A549 (cell line): ENCODE data around the gene CRISPLD2. TPM values are rescaled to one million over a fixed set of nuclear protein-coding genes. Genes with fewer than 3 reads are reported as not detected.

Experiments
- ATAC-seq, 2 experiments: fragments of 200-7000 bp in 1 of 2; fragments of >200 bp in 1 of 2; cut with Nextera tagmentation in 1 of 2; cut with Tn5 transposase in 1 of 2; 3 replicates each; pipeline versions ENCODE4 v1.8.0 to v1.9.1; 2018 to 2020; ENCODE audit warnings: mild to moderate bottlenecking in 1 of 2, moderate library complexity in 1 of 2
- CTCF ChIA-PET: fragments of 300-600 bp; sonication (Branson Sonifier 250); formaldehyde crosslinking; extraction: SDS; loops from one replicate; lab custom pipeline; 2021; ENCODE audit warnings: antibody characterized with exemption, inconsistent platforms; lab: Yijun Ruan, JAX
- POLR2A ChIA-PET: fragments of 350-600 bp; formaldehyde crosslinking; extraction: SDS; loops from one replicate; lab custom pipeline; 2021; ENCODE audit warnings: antibody characterized with exemption, inconsistent platforms; lab: Yijun Ruan, JAX
- DNase-seq, 2 experiments: peaks; one replicate each; pipeline versions ENCODE4 v3.0.0 to v3.0.0-alpha.2; 2011 to 2016; ENCODE audit warnings: low read depth in 1 of 2, low spot score in 1 of 2
- FAIRE-seq: peaks from 2 replicates; lab custom pipeline; 2011; peaks lifted over from hg19 to GRCh38; lab: Jason Lieb, UNC
- H3K27ac ChIP-seq, 2 experiments: fragments of >200 bp; sonication (Bioruptor Twin); formaldehyde crosslinking; 3 replicates each; pipeline ENCODE4 v1.5.1; 2016 to 2017
- H3K4me1 ChIP-seq: fragments of >200 bp; sonication (Bioruptor Twin); formaldehyde crosslinking; 3 replicates; pipeline ENCODE4 v1.6.1; 2016
- H3K4me2 ChIP-seq: fragments of >200 bp; sonication (Bioruptor Twin); formaldehyde crosslinking; 3 replicates; pipeline ENCODE4 v1.6.1; 2016
- H3K4me3 ChIP-seq: fragments of >200 bp; sonication (Bioruptor Twin); formaldehyde crosslinking; 3 replicates; pipeline ENCODE4 v1.5.1; 2016
- H3K9me3 ChIP-seq: fragments of >200 bp; sonication (Bioruptor Twin); formaldehyde crosslinking; 3 replicates; pipeline ENCODE4 v1.6.1; 2016
- BHLHE40 ChIP-seq: IDR thresholded peaks from 2 replicates; pipeline ENCODE4 v1.6.1; 2012; ENCODE audit warnings: low read depth, low read length, inconsistent platforms
- CTCF ChIP-seq: fragments of >200 bp; sonication (Bioruptor Twin); formaldehyde crosslinking; IDR thresholded peaks from 3 replicates; pipeline ENCODE4 v1.5.1; 2016
- ESRRA ChIP-seq: fragments of 150-350 bp; IDR thresholded peaks from 2 replicates; pipeline ENCODE4 v1.6.1; 2014; ENCODE audit warnings: mild to moderate bottlenecking, low read length, borderline replicate concordance
- GATA3 ChIP-seq: IDR thresholded peaks from 2 replicates; pipeline ENCODE4 v1.6.1; 2012; ENCODE audit warnings: borderline replicate concordance
- HEYL ChIP-seq: fragments of 250-450 bp; sonication (Bioruptor Pico); IDR thresholded peaks from 2 replicates; pipeline ENCODE4 v1.8.0; 2021; ENCODE audit warnings: mild to moderate bottlenecking, moderate library complexity
- KDM5A ChIP-seq: fragments of 200-600 bp; sonication (generic); IDR thresholded peaks from 2 replicates; pipeline ENCODE4 v1.6.1; 2016; ENCODE audit warnings: antibody characterized with exemption, mild to moderate bottlenecking
- NPAS2 ChIP-seq: fragments of 250-450 bp; sonication (Bioruptor Pico); IDR thresholded peaks from 2 replicates; pipeline ENCODE4 v1.8.0; 2022; ENCODE audit warnings: mild to moderate bottlenecking, moderate library complexity, borderline replicate concordance
- PBX3 ChIP-seq: IDR thresholded peaks from 2 replicates; pipeline ENCODE4 v1.6.1; 2012
- RARB ChIP-seq: fragments of 250-450 bp; sonication (Bioruptor Pico); IDR thresholded peaks from 2 replicates; pipeline ENCODE4 v1.8.0; 2021; ENCODE audit warnings: mild to moderate bottlenecking, moderate library complexity
- RNF2 ChIP-seq: fragments of 200-600 bp; sonication (generic); IDR thresholded peaks from 2 replicates; pipeline ENCODE4 v1.6.1; 2016; ENCODE audit warnings: low read depth, mild to moderate bottlenecking, antibody characterized with exemption, moderate library complexity, borderline replicate concordance
- SMC3 ChIP-seq: fragments of >200 bp; sonication (Bioruptor Twin); formaldehyde crosslinking; IDR thresholded peaks from 3 replicates; pipeline ENCODE4 v1.6.1; 2018; ENCODE audit warnings: inconsistent platforms
- TFCP2L1 ChIP-seq: fragments of 250-450 bp; sonication (Bioruptor Pico); IDR thresholded peaks from 2 replicates; pipeline ENCODE4 v1.5.0; 2021; ENCODE audit warnings: mild to moderate bottlenecking
- TP53 ChIP-seq: fragments of 250-450 bp; sonication (Bioruptor Pico); IDR thresholded peaks from 2 replicates; pipeline ENCODE4 v1.5.0; 2021; ENCODE audit warnings: mild to moderate bottlenecking, moderate library complexity
- ZFP36 ChIP-seq: fragments of 450-650 bp; IDR thresholded peaks from 2 replicates; pipeline ENCODE4 v1.6.1; 2014; ENCODE audit warnings: borderline replicate concordance; ENCODE audit not compliant: partially characterized antibody
- WGBS: methylation state at CpG from one replicate; pipeline ENCODE4 v1.1.6; 2017; ENCODE audit errors: missing lambda C conversion rate; 5-methylcytosine and 5-hydroxymethylcytosine counted together
- polyA plus RNA-seq, 4 experiments: library from polyadenylated mRNA; depleted of rRNA in 3 of 4; stranded (reverse); fragments of >200 nt; fragmentation: RNase III in 1 of 4; extraction: RNeasy Plus Mini Kit Qiagen cat#74134 plus additional on column Dnase treatment in 1 of 4; gene quantifications; 2 replicates in 3 of 4; 3 replicates in 1 of 4; pipeline ENCODE4 v1.2.3, GENCODE V29; 2011 to 2017

Gene CRISPLD2
- polyA plus RNA-seq, 2 of the 4 experiments (the other 2 are of a cell fraction) = 0.85 to 1.6 TPM

GRCh38 chr16:84911486-84912216 is 91.9 kb downstream of the CRISPLD2 start:
- POLR2A ChIA-PET = no interaction called here
- Histone ChIP-seq H3K4me1 (no peaks in the 10 kb centered on the region), H3K4me3 (no peak overlapping the region), H3K27ac (no peak overlapping the region), H3K9me3 (no peaks in the 10 kb centered on the region), H3K4me2 (no peak overlapping the region)
- DNase-seq (no peak), FAIRE-seq (no peak), ATAC-seq (no peak)
- TF ChIP-seq HEYL (CRISPR knock-in tag) (no peak), TP53 (CRISPR knock-in tag) (no peak), NPAS2 (CRISPR knock-in tag) (no peak)
- CTCF ChIA-PET = interaction anchor here (1.0 to 2.4 kb wide), 2 partner anchors 10 to 14 kb away, joined by 3 to 11 read pairs; no protein-coding TSS in a partner anchor
- 79% methylated on average over 16 of the region's 16 CpGs for WGBS

GRCh38 chr16:84913315-84913714 is 93.5 kb downstream of the CRISPLD2 start:
- 56% methylated on average over 5 of the region's 6 CpGs for WGBS
- ATAC-seq (no peak), DNase-seq (no peak), FAIRE-seq (no peak)
- Histone ChIP-seq H3K4me3 (no peak overlapping the region), H3K27ac (no peak overlapping the region), H3K9me3 (no peaks in the 10 kb centered on the region), H3K4me2 (no peak overlapping the region), H3K4me1 (no peaks in the 10 kb centered on the region)
- TF ChIP-seq TFCP2L1 (CRISPR knock-in tag) = no peak
- no peak for TF ChIP-seq RNF2
- no peak for TF ChIP-seq CTCF
- TF ChIP-seq ZFP36 = no peak
- TF ChIP-seq RARB = no peak
- POLR2A ChIA-PET = no interaction called here
- CTCF ChIA-PET = interaction anchor here (0.7 to 1.9 kb wide), 5 partner anchors 12 to 57 kb away, joined by 3 to 9 read pairs (median 4); no protein-coding TSS in a partner anchor

- ChIA-PET CTCF (interaction anchor here (0.7 kb wide), 1 partner anchor 17 kb away, joined by 3 read pairs; no protein-coding TSS in a partner anchor), POLR2A (no interaction called here)
- FAIRE-seq (no peak), ATAC-seq (no peak), DNase-seq (no peak)
- no peak overlapping the region for H3K4me2 ChIP-seq
- TF ChIP-seq GATA3 = no peak
- no peak for TF ChIP-seq BHLHE40
- TF ChIP-seq SMC3 = no peak
- WGBS = 65% methylated on average over 5 of the region's 5 CpGs
- H3K4me1 ChIP-seq = no peaks in the 10 kb centered on the region
- no peak overlapping the region for H3K4me3 ChIP-seq
- H3K27ac ChIP-seq = no peak overlapping the region
- H3K9me3 ChIP-seq = no peaks in the 10 kb centered on the region
These were observed 94.5 kb downstream of the CRISPLD2 start for GRCh38 chr16:84914273-84914672.

GRCh38 chr16:84916178-84916577 is 96.4 kb downstream of the CRISPLD2 start:
- H3K9me3 ChIP-seq = no peaks in the 10 kb centered on the region
- H3K27ac ChIP-seq = no peak overlapping the region
- peak; percentile 37 to 60; a peak in 4 of 6 replicates for ATAC-seq
- H3K4me2 ChIP-seq = no peak overlapping the region
- no peak for FAIRE-seq
- H3K4me1 ChIP-seq = no peaks in the 10 kb centered on the region
- no peak overlapping the region for H3K4me3 ChIP-seq
- TF ChIP-seq KDM5A (no peak), ESRRA (no peak), PBX3 (no peak)
- POLR2A ChIA-PET = no interaction called here
- 54% methylated on average over 9 of the region's 9 CpGs for WGBS
- no peak for DNase-seq
- CTCF ChIA-PET = interaction anchor here (1.5 to 2.8 kb wide), 2 partner anchors 9 to 13 kb away, joined by 3 to 19 read pairs; no protein-coding TSS in a partner anchor
